H1 (cell line): ENCODE data around the gene HELQ.

Source experiments
- CEBPB ChIP-seq: IDR thresholded peaks from 2 replicates; pipeline ENCODE4 v1.6.1; 2012; ENCODE audit warnings: low read depth, low read length
- CHD1 ChIP-seq: IDR thresholded peaks from 2 replicates; pipeline ENCODE4 v1.6.1; 2012; ENCODE audit warnings: low read depth, low read length, improper control_type of control experiment
- CHD2 ChIP-seq: IDR thresholded peaks from 2 replicates; pipeline ENCODE4 v1.6.1; 2012; ENCODE audit warnings: low read length, improper control_type of control experiment
- CTCF ChIP-seq, 3 experiments: IDR thresholded peaks; 1 replicate in 2 of 3; 2 replicates in 1 of 3; pipeline versions ENCODE4 v1.5.1 to v1.6.1; 2011; ENCODE audit warnings: low read length in 3 of 3, mild to moderate bottlenecking in 3 of 3, inconsistent platforms in 2 of 3, low read depth in 1 of 3, moderate library complexity in 1 of 3; ENCODE audit not compliant: insufficient read depth in 1 of 3; ENCODE audit errors: control extremely low read depth in 1 of 3
- GABPA ChIP-seq: IDR thresholded peaks from 2 replicates; pipeline ENCODE4 v1.6.1; 2011; ENCODE audit warnings: mild to moderate bottlenecking, low read length, moderate library complexity, borderline replicate concordance; ENCODE audit not compliant: insufficient read depth
- HDAC2 ChIP-seq, 2 experiments: fragments of 300-600 bp in 1 of 2; sonication (generic) in 1 of 2; IDR thresholded peaks; 2 replicates each; pipeline ENCODE4 v1.6.1; 2011 to 2012; ENCODE audit warnings: low read depth in 2 of 2, low read length in 2 of 2, mild to moderate bottlenecking in 2 of 2, moderate library complexity in 2 of 2, borderline replicate concordance in 1 of 2, inconsistent platforms in 1 of 2
- POLR2A ChIP-seq, 2 experiments: IDR thresholded peaks; 1 replicate in 1 of 2; 2 replicates in 1 of 2; pipeline ENCODE4 v1.6.1; 2011; ENCODE audit warnings: low read depth in 2 of 2, low read length in 2 of 2, mild to moderate bottlenecking in 2 of 2; ENCODE audit errors: control extremely low read depth in 1 of 2
- SP1 ChIP-seq: IDR thresholded peaks from 2 replicates; pipeline ENCODE4 v1.6.1; 2011; ENCODE audit warnings: low read depth, low read length
- TCF12 ChIP-seq: IDR thresholded peaks from 2 replicates; pipeline ENCODE4 v1.6.1; 2011; ENCODE audit warnings: low read depth, mild to moderate bottlenecking, low read length

- TF ChIP-seq POLR2A (IDR thresholded peaks at IDR 0.05; ENCODE audit: control extremely low read depth in 1 of 2, low read depth in 2 of 2, low read length in 2 of 2) = no peak
- no peak for TF ChIP-seq CTCF (IDR thresholded peaks at IDR 0.05; ENCODE audit: control extremely low read depth in 1 of 3, insufficient read depth in 1 of 3, low read depth in 1 of 3, low read length in 3 of 3)
- TF ChIP-seq GABPA = no peak
- no peak for TF ChIP-seq CHD1
- TF ChIP-seq TCF12 = no peak
- TF ChIP-seq HDAC2 (IDR thresholded peaks at IDR 0.05; ENCODE audit: borderline replicate concordance in 1 of 2, low read depth in 2 of 2, low read length in 2 of 2) = no peak
- TF ChIP-seq SP1 = no peak
- no peak for TF ChIP-seq CEBPB
- no peak for TF ChIP-seq CHD2
These were observed 14.7 kb downstream of the HELQ start for GRCh38 chr4:83440899-83441298.
